NCI-H187 treated with DMSO at 0.1 percent for 48 hours (cell line): ENCODE measurements around the gene ITGA2B.
A peak's percentile ranks its signal among the peaks of the same experiment; 100 is the strongest.
"Not testable (repeated sequence)": the region's sequence is repeated elsewhere in the genome, so short reads cannot be mapped to it uniquely, and the experiment has no call there.

Experiments used
- DNase-seq: peaks from one replicate; lab custom pipeline; 2025; lab: John Stamatoyannopoulos, UW

Gene ITGA2B

GRCh38 chr17:44351961-44352827, 37.3 kb downstream of the ITGA2B start:
- no peak for DNase-seq

GRCh38 chr17:44351464-44351863, 38.0 kb downstream of the ITGA2B start:
- DNase-seq: no peak

DNA sequence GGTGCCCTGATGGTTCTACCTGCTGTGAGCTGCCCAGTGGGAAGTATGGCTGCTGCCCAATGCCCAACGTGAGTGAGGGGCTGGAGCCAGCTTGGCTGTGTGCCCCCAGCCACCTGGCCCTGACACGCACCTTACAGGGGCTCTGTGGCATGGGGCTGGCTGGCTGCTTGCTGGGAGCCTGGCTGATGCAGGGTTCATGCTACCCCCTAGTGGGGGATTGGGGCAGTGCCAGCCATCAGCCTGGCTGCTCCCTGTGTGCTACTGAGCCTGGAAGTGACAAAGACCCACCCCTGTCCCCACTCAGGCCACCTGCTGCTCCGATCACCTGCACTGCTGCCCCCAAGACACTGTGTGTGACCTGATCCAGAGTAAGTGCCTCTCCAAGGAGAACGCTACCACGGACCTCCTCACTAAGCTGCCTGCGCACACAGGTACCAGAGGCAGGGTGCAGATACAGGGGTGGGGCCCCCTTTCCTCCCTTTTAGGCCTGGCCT, 38.7 kb downstream of the ITGA2B start:
- DNase-seq: no peak

DNA sequence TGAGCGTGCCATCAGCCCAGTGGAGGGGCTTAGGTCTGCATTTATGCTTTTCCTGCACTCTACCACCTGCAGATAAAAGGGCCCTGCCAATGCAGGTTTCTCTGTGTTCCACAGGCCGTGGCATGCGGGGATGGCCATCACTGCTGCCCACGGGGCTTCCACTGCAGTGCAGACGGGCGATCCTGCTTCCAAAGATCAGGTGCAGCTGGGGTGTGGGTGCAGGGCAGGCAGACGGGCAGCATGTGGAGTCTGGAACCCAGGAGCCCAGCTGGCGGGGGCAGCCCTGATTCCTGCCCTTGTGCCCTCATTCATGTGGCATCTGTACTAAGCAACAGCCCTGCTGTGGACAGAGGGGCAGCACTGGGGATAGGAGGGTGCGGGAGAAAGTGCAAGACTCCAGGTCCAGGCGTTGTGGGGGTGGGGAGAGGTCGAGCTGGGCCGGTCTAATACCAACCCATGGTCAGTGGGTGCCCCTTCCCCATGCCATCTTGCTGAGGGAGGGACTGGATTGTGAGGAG, 39.8 kb downstream of the ITGA2B start:
- DNase-seq: no peak

GRCh38 chr17:44348988-44349364, 40.5 kb downstream of the ITGA2B start:
- no peak for DNase-seq

DNA sequence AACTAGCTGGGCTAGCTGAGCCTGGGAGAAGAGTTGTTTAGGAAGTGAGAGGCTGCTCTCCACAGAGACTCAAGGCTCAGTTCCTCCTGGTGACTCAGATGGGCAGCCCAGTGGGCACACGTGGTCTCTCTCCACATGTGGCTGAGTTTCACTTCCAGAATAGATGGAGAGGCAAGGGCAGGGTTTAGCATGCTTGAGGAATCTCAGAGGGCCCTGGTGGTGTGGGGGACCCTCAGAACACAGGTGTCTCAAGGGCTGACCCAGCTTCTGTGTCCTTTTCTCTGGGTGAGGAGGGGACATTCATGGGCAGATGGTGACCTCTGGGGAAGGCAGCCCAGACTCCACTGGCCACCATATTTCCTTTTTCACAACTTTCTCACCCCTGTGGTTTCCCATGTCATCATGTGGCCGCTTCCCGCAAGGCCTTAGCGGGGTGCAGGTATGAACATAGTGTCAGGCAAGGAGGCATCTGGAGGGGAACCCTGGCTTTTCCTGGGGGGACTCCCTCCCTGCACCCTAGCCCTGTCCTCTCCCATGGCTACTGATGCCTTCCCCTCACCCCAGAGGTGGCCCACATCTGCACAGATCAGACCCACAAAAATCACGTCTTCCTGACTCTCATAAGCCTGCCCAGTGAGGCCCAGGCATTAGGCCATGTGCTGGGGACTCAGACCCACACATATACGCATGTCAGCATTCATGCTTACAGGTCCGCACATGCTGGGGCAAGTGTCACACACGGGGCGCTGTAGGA, 41.0 kb downstream of the ITGA2B start:
- DNase-seq: no peak

GRCh38 chr17:44347206-44348055, 42.0 kb downstream of the ITGA2B start:
- not testable (repeated sequence) for DNase-seq

DNA sequence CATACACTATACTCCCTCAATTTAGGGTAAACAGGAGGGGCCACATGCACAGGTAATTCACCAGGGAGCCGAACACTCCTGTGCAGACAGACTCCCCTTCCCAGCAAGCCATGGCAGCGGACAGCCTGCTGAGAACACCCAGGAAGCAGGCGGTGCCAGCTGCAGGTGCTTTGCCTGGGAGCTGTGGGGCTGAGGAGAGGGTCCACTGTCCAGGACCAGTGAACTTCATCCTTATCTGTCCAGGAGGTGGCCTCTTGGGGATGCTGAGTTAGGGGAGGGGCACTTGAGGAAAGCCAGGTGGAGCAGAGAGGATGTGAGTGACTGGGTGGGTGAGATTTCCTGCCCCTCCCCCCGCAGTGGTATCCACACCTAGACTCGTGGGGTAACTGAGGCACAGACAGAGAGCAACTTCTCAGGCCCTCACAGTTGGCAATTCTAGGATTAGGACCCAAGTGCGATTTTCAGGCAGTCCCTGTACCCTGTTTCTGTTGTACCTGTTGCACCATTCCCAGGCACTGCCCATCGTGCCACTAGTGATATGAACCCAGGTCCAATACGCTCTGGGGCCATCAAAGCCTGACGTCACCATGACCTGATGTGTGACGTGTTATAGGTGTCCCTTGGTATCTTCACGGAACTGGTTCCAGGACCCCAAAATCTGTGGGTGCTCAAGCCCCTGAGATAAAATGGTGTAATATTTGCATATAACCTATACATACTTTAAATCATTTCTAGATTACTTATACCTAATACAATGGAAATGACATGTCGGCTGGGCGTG, 43.2 kb downstream of the ITGA2B start:
- no peak for DNase-seq

- no peak for DNase-seq
Measured at GRCh38 chr17:44345454-44346026, 43.9 kb downstream of the ITGA2B start.

GRCh38 chr17:44344939-44345453, 44.5 kb downstream of the ITGA2B start, which contains the start of gene GRN:
TSS of gene GRN (plus strand) at chr17:44345302. CDS start at chr17:44349165, 3,863 bp downstream.
- DNase-seq: peak; percentile 97

DNA sequence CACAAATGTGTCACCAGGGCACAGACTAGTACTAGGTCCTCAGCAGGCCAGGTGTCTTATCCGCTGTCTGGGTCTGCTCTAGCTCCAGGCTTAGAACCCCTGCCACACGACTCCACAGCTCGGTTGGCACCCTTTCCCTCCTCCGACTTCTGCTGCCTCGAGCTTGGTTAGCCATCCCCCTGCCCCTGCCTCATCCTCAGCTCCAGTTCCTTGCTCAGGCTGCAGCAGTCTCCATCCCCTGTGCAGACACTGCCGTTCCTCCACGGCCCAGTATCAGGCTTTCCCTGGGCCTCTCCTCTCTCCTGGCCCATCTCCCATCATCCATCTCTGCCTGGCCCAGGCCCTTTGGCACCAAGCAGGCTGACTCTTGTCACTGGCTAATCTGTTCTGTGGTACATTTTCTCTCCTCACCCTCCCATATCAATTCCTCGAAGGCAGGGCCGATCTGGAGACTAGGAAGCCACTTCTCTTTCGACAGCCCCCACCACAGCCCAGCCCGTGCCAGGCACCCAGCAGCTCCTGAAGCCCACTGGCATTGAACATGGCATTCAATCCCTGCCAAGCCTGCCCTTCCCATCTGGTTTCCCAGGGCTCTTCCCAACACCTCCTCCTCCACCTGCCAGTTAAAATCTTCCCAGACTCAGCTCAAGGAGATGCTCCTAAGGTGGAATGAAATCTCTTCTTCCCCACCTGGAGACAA, 45.8 kb downstream of the ITGA2B start:
- no peak for DNase-seq

DNA sequence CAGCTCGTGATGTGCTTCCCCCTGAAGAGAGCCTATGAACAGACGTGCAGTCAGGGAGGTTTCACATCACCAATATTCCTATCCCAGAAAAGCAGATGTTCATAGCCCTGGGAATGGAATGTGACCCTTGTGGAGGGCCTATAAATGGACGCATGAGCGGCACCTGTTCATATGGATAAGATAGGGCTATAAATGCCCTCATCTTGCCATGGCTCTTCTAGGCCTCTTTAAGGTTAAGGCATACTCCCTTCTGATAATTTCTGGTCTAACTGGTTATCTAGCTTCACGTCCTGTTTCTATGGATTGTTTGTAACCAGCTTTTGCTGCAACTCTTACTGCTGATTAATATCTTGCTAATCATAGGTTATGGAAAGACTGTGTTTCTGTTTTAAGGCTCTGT, 48.9 kb downstream of the ITGA2B start:
- DNase-seq: not testable (repeated sequence)

DNA sequence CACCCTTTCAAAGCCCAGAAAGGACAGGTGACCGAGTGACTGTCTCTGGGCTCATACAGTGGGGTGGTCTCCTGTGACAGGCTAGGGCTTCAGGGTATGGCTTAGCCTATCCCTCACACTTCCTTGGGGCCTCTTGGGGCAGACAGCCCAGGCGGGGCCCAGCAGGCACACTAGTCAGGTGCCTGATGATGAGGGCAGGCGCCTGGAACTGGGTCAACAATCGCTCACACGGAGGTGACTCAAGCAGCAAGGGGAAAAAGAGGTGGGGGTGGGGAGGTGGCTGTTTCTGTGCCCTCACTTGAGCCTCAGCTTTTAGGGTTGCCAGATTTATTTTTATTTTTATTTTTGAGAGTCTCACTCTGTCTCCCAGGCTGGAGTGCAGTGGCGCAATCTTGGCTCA, 50.7 kb downstream of the ITGA2B start:
- DNase-seq: no peak

DNA sequence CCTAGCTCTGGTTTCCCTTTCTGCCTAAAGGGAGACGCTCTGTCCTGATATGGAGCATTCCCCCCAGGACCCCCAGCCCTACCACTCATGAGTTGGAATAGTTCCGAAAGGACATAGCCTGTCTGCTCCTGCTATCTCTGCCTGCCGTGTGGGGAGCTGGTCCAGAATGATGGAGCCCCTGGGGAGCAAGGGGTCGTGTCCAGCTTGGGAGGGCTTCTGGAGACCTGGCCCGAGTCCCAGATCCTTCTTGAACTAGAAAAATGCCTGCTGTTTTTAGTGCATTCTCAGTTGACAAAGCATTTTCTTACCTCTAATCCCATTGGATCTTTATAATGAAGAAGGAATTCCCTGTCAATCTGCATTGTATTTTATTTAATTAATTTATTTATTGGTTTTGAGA, 53.5 kb downstream of the ITGA2B start:
- no peak for DNase-seq

DNA sequence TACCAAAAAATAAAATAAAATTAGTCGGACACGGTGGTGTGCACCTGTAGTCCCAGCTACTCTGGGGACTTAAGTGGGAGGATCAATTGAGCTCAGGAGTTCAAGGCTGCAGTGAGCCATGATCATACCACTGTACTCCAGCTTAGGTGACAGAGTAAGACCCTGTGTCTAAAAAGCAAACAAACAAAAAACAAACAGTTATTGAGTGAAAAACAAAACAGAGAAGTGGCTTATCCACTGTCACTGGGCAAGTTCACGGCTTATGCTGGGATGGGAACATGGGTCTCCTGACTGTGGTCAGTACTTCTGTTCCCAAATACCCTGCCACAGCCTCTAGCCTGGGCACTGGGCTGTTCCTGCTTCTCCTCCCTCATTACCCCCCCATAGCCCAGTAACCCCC, 53.9 kb downstream of the ITGA2B start:
- DNase-seq: no peak

GRCh38 chr17:44334727-44335126, 54.7 kb downstream of the ITGA2B start:
- DNase-seq: no peak

DNA sequence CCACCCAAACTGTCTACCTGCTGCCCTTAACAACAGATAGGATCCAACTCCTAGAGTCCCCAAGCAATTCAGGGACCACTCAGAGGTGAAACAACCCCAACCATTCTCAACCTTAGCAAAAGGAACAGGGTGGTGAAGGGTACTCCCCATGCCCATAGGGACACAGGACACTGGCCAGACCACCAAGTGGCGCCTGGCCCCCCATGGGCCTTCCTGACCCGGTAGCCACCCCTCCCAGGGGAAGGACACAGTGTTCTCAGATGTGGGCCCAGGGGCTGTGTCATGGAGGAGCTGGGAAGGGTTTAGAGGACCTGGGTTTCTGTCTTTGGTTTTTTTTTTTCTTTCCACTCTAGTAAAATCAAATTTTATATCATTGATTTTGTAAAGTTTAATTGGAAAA, 55.1 kb downstream of the ITGA2B start:
- no peak for DNase-seq

- no peak for DNase-seq
Measured at GRCh38 chr17:44333371-44333770, 56.1 kb downstream of the ITGA2B start.

DNA sequence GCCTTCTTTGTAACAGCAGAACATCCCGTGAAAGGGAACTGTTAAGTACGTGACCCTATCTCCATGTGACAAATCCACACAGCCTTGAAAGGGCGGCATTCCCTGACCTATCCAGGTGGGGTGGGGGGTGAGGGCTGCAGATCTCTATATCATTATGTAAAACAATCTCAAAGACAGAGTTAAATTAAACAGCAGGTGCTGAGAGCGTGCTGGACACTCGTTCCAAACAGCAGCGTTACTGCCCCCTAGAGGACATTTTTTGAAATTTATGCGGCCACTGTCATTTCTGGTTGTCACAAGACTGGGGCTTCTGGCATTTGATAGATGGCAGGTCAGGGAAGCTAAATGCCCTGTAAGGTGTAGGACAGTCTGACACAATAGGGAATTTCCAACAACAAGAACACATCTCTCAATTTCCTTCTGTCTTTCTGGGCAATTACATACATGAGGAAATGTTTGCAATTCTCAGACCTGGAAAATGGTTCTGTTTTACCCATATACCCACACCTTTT, 58.1 kb downstream of the ITGA2B start:
- DNase-seq: peak; percentile 65

DNA sequence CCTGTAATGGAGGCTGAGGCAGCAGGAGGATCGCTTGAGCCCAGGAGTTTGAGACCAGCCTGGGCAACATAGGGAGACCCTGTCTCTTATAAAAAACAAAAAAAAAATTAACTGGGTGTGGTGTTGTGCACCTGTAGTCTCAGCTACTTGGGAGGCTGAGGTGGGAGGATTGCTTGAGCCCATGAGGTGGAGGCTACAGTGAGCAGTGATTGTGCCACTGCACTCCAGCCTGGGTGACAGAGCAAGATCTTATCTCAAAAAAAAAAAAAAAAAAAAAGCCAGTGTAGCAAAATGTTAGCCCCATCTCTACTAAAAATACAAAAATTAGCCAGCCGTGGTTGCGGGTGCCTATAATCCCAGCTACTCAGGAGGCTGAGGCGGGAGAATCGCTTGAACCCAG, 59.2 kb downstream of the ITGA2B start:
- not testable (repeated sequence) for DNase-seq
